BLaER1 treated with 17β-estradiol and CSF1 and Interleukin-3, amounts not matched to agents 10 nM and 100 nM (cell line): ENCODE measurements around the gene AARSD1.
"Not testable (repeated sequence)": the region's sequence is repeated elsewhere in the genome, so short reads cannot be mapped to it uniquely, and the experiment has no call there.

Experiments
- H3K27ac ChIP-seq, 11 experiments: shearing (Covaris generic); formaldehyde crosslinking; 2 replicates each; pipeline ENCODE4 v1.8.1; 2022
- H3K27me3 ChIP-seq, 11 experiments: shearing (Covaris generic); formaldehyde crosslinking; 2 replicates each; pipeline ENCODE4 v1.8.1; 2022
- H3K36me3 ChIP-seq, 11 experiments: shearing (Covaris generic); formaldehyde crosslinking; 2 replicates each; pipeline ENCODE4 v1.8.1; 2022
- H3K4me1 ChIP-seq, 10 experiments: shearing (Covaris generic); formaldehyde crosslinking; 2 replicates each; pipeline ENCODE4 v1.8.1; 2022
- H3K4me2 ChIP-seq, 11 experiments: shearing (Covaris generic); formaldehyde crosslinking; 2 replicates each; pipeline ENCODE4 v1.8.1; 2022
- H3K4me3 ChIP-seq, 10 experiments: shearing (Covaris generic); formaldehyde crosslinking; 2 replicates each; pipeline ENCODE4 v1.8.1; 2022
- H3K9ac ChIP-seq, 11 experiments: shearing (Covaris generic); formaldehyde crosslinking; 2 replicates each; pipeline ENCODE4 v1.8.1; 2022
- H3K9me3 ChIP-seq, 11 experiments: shearing (Covaris generic); formaldehyde crosslinking; replicated peaks in 1 of 11; 2 replicates each; pipeline ENCODE4 v1.8.1; 2022
- H4K20me1 ChIP-seq, 11 experiments: shearing (Covaris generic); formaldehyde crosslinking; 2 replicates each; pipeline ENCODE4 v1.8.1; 2022
- Cebpa-rat ChIP-seq, 11 experiments: shearing (Covaris generic); IDR thresholded peaks; 2 replicates each; pipeline ENCODE4 v1.8.1; 2022

The AARSD1 gene

DNA sequence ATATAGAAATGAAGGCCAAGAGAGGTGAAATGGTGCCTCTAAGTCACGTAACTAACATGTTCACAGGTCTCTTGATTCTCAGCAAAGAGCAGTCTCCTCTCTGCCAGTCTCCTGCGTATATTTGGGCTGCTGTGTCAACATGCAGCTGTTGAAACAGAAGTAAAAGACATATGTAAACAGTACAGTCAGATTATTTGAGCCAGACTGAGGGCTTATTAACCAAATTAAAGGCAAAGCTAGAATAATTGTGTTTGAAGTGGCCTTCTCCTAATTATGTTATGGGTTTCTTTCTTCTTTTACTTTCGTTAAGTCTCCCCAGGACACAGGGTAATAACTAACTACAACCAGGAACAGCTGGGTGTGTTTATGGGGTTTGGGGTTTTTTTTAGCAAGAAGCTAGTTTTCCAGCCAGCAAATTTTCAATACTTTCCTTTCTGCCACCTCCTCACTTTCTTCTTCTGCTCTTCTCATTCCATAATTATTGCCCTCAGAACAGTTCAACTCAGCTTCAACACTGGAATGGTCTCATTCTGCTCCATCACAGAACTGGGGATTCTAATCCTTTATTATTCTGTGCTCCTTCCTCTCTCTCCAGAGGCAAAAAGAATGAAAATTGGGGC, 45.2 kb downstream of the AARSD1 start:
- Histone ChIP-seq H3K4me1 (peaks cover 0 to 23% (median 14%) of the 10 kb centered on the region in 10 experiments; a peak in 16 of 20 replicates), H3K27me3 (no peaks in the 10 kb centered on the region), H3K4me2 (no peak overlapping the region), H4K20me1 (no peaks in the 10 kb centered on the region), H3K9me3 (0 out of 22 replicates have a peak, but pooled peaks cover 0 to 5% (median 0%) of the 10 kb centered on the region in 11 experiments), H3K36me3 (no peaks in the 10 kb centered on the region), H3K9ac (no peak overlapping the region), H3K27ac (no peak overlapping the region), H3K4me3 (no peak overlapping the region)
- no peak for TF ChIP-seq Cebpa-rat (IDR thresholded peaks at IDR 0.05)

DNA sequence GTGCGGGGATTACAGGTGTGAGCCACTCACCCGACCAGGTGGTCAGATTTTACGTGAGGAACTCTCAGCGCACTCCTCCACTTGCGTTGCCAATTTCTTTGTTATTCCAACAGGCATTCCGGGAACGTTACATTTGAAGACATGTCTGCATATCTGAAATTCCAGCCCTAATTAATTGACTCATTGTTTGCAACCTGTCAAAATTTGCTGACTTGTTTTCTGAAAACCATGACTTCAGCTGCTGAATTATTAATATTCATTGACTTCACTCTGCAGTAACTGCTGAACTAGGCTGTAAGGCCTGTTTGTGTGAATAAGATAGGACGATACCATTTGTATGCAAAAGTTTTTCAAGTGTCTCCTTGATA, 47.0 kb downstream of the AARSD1 start:
- Histone ChIP-seq H3K9me3 (0 out of 22 replicates have a peak, but pooled peaks cover 0 to 5% (median 0%) of the 10 kb centered on the region in 11 experiments), H3K4me2 (no peak overlapping the region), H3K36me3 (no peaks in the 10 kb centered on the region), H3K27me3 (no peaks in the 10 kb centered on the region), H3K4me1 (peaks cover 0 to 9% (median 5%) of the 10 kb centered on the region in 10 experiments; a peak in 4 of 20 replicates), H3K4me3 (no peak overlapping the region), H4K20me1 (no peaks in the 10 kb centered on the region), H3K9ac (no peak overlapping the region), H3K27ac (no peak overlapping the region)
- no peak for TF ChIP-seq Cebpa-rat (IDR thresholded peaks at IDR 0.05)

DNA sequence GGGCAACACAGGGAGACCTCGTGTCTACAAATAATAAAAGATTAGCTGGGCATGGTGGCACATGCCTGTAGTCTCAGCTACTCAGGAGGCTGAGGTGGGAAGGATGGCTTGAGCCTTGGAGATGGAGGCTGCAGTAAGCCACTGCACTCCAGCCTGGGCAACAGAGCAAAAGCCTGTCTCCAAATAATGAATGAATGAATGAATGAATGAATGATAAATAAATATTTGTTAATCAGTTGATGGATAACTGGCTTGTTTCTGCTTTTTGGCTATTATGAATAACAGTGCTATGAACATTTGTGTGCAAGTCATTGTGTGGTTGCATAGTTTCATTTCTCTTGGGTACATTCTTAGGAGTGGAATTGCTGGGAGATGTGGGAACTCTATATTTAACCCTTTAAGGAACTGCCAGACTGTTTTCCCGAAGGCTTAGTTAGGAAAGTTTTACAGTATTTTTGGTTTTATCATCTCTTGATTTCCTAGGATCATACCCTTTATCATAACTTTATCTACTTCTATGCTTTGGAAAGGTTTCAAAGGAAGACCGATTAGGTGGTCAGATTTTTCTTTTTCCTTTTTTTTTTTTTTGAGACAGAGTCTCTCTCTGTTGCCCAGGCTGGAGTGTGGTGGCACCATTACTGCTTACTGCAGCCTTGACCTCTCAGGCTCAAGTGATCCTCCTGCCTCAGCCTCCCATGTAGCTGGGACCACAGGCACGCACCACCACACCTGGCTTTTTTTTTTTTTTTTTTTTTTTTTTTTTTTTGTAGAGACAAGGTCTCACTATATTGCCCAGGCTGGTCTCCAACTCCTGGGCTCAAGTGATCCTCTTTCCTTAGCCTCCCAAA, 47.6 kb downstream of the AARSD1 start:
- not testable (repeated sequence) for H3K27me3 ChIP-seq, H3K9me3 ChIP-seq, H3K4me3 ChIP-seq, H3K9ac ChIP-seq, H3K4me2 ChIP-seq, H3K36me3 ChIP-seq, H3K4me1 ChIP-seq, H4K20me1 ChIP-seq, H3K27ac ChIP-seq

DNA sequence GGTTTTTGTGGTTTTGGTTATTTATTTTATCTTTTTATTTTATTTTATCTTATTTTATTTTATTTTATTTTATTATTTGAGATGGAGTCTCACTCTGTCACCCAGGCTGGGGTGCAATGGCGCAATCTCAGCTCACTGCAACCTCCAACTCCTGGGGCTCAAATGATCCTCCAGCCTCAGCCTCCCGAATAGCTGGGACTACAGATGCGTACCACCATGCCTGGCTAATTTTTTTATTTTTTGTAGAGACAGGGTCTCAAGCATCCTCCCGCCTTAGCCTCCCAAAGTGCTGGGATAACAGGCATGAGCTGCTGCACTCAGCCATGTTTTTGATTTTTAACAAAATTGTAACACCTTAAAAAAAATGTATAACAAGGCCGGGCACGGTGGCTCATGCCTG, 49.0 kb downstream of the AARSD1 start:
- not testable (repeated sequence) for H4K20me1 ChIP-seq, H3K27ac ChIP-seq, H3K9me3 ChIP-seq, H3K4me3 ChIP-seq, H3K4me1 ChIP-seq, H3K27me3 ChIP-seq, H3K36me3 ChIP-seq, H3K4me2 ChIP-seq, H3K9ac ChIP-seq

DNA sequence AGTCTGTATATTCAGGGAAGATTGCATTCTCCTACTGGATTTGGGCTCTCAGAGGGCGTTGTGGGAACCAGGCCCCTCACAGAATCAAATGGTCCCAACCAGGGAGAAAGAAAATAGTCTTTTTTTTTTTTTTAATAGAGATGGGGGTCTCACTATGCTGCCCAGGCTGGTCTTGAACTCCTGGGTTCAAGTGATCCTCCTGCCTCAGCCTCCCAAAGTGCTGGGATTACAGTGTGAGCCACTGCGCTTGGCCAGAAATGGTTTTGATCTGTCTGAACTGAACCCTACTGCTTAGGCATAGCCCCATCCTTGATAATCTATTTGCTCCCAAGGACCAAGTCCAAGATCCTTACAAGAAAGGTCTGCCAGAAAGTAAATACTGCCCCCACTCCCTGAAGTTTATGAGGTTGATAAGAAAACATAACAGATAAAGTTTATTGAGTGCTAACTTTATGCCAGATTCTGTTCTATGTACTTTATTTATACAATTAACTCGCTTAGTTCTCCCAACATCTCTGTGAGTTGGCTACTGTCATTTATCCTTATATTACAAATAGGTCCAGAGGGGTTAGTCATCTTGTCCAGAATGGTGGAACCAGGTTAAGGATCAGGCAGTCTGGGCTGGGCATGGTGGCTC, 50.2 kb downstream of the AARSD1 start:
- TF ChIP-seq Cebpa-rat (IDR thresholded peaks at IDR 0.05) = no peak
- H3K4me1 ChIP-seq = peaks cover 0 to 5% (median 3%) of the 10 kb centered on the region in 10 experiments; a peak in 11 of 20 replicates
- H3K4me3 ChIP-seq = no peak overlapping the region
- H3K9me3 ChIP-seq = 0 out of 22 replicates have a peak, but pooled peaks cover 0 to 5% (median 0%) of the 10 kb centered on the region in 11 experiments
- no peaks in the 10 kb centered on the region for H3K27me3 ChIP-seq
- no peak overlapping the region for H3K27ac ChIP-seq
- no peak overlapping the region for H3K9ac ChIP-seq
- no peaks in the 10 kb centered on the region for H4K20me1 ChIP-seq
- no peak overlapping the region for H3K4me2 ChIP-seq
- H3K36me3 ChIP-seq = no peaks in the 10 kb centered on the region

DNA sequence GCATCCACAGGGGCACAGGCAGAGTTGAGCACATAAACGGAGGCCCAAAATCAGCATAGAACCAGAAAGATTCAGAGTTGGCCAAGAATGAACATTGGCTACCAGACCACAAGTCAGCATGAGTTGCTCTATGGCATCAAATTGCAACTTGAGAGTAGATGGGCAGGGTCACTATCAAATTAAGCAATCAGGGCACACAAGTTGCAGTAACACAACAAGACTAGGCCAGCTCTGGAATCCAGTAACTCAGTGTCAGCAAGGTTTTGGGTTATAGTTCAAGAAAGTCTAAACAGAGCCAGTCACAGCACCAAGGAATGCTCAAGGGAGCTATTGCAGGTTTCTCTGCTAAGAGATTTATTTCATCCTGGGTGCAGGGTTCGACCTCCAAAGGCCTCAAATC, 50.7 kb downstream of the AARSD1 start:
- H3K4me1 ChIP-seq = peaks cover 3 to 10% (median 8%) of the 10 kb centered on the region in 10 experiments; a peak in 18 of 20 replicates
- no peaks in the 10 kb centered on the region for H3K27me3 ChIP-seq
- H4K20me1 ChIP-seq = no peaks in the 10 kb centered on the region
- no peaks in the 10 kb centered on the region for H3K36me3 ChIP-seq
- 0 out of 22 replicates have a peak, but pooled peaks cover 0 to 5% (median 0%) of the 10 kb centered on the region in 11 experiments for H3K9me3 ChIP-seq
- H3K4me3 ChIP-seq = no peak overlapping the region
- no peak overlapping the region for H3K27ac ChIP-seq
- no peak for TF ChIP-seq Cebpa-rat (IDR thresholded peaks at IDR 0.05)
- H3K4me2 ChIP-seq = no peak overlapping the region
- no peak overlapping the region for H3K9ac ChIP-seq

DNA sequence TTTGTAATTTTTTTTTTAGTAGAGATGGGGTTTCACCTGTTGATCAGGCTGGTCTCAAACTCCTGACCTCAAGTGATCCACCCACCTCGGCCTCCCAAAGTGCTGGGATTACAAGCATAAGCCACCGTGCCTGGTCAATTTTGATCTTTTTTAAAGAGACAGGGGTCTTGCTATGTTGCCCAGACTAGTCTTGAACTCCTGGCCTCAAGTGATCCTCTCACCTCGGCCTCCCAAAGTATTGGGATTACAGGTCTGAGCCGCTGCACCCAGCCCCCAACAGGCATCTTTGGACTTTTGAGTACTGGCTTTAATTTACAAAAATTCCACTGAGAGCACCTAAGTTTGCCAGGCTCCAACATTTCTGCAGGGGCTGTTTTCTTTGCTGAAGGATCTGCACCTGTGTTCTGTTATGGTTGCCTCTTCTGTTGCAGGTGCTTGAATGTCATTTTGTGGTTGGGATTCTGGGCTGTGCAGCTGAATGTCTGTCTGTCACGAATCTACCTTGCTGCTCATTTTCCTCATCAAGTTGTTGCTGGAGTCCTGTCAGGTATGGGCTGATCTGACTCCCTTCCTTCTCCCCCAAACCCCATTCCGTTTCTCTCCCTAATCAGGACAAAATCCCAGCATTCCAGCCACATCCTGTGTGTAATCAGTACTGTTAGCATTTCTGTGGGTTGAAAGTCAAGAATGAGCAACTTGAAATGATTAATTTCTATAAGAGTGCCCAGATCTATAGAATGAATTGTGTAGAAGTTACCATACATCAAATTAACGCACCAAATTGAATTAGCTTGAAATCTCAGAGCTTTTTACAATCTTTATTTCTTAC, 55.2 kb downstream of the AARSD1 start:
- no peaks in the 10 kb centered on the region for H3K27me3 ChIP-seq
- no peaks in the 10 kb centered on the region for H3K9me3 ChIP-seq
- TF ChIP-seq Cebpa-rat (IDR thresholded peaks at IDR 0.05) = no peak
- no peak overlapping the region for H3K4me3 ChIP-seq
- H4K20me1 ChIP-seq = no peaks in the 10 kb centered on the region
- peak overlapping the region in 9 of 11 experiments; percentile 2 to 56 (median 43); a peak in 15 of 22 replicates for H3K4me2 ChIP-seq
- peaks cover 18 to 35% (median 23%) of the 10 kb centered on the region in 10 experiments; a peak in 19 of 20 replicates for H3K4me1 ChIP-seq
- no peak overlapping the region for H3K9ac ChIP-seq
- H3K36me3 ChIP-seq = no peaks in the 10 kb centered on the region
- peak overlapping the region in 2 of 11 experiments; percentile 9 to 43; a peak in 2 of 22 replicates for H3K27ac ChIP-seq

DNA sequence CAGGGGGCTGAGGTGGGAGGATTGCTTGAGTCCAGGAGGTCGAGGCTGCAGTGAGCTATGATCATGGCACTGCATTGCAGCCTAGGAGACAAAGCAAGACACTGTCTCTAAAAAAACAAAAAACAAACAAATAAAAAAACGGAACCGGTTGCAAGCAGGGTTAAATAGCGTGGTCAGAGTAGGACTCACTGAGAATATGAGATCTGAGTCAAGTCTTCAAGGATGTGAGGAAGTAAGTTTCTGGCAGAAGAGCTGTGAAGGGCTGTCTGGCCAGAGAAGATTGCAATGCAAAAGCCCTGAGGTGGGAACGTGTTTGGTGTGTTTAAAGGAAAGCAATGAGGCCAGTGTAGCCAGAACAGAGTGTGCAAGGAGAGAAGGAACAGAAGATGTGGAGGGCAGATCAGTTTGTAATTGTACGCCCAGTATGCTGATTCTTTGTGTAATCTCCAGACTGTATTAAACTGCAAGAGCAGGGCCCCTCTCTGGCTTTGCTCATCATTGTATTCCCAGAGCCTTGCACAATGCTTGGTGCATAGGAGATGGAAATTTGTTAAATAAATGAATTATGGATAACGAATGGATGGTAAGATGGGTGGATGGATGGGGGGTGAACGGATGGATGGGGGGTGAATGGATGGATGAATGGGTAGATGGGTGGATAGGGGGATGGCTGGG, 57.3 kb downstream of the AARSD1 start:
- Histone ChIP-seq H3K9me3 (no peaks in the 10 kb centered on the region), H3K36me3 (no peaks in the 10 kb centered on the region), H3K9ac (no peak overlapping the region), H3K4me1 (peaks cover 19 to 54% (median 27%) of the 10 kb centered on the region in 10 experiments), H4K20me1 (no peaks in the 10 kb centered on the region), H3K4me3 (no peak overlapping the region), H3K27ac (no peak overlapping the region), H3K4me2 (peak overlapping the region in 6 of 11 experiments; percentile 2 to 56 (median 44); a peak in 5 of 22 replicates), H3K27me3 (no peaks in the 10 kb centered on the region)
- TF ChIP-seq Cebpa-rat (IDR thresholded peaks at IDR 0.05) = no peak
